Transverse colon (tissue), 4 donors: ENCODE data around the gene RNF44. TPM values are rescaled to one million over a fixed set of nuclear protein-coding genes. Genes with fewer than 3 reads are reported as not detected.
A peak's percentile ranks its signal among the peaks of the same experiment; 100 is the strongest.

Experiments
- DNase-seq: peaks from one replicate; pipeline ENCODE4 v3.0.0-alpha.2; 2019
- H3K27ac ChIP-seq, 4 donors: fragments of 200-600 bp; sonication (generic); 2 replicates each; pipeline ENCODE4 v1.5.1; 2016 to 2018; ENCODE audit warnings: inconsistent platforms in 4 of 4
- H3K27me3 ChIP-seq: fragments of 200-600 bp; sonication (generic); 2 replicates; pipeline ENCODE4 v1.5.1; 2017; ENCODE audit warnings: inconsistent platforms
- H3K36me3 ChIP-seq, 4 donors: fragments of 200-600 bp; sonication (generic); 2 replicates each; pipeline ENCODE4 v1.5.1; 2017 to 2019; ENCODE audit warnings: inconsistent platforms in 4 of 4
- H3K4me1 ChIP-seq, 4 donors: fragments of 200-600 bp; sonication (generic); 2 replicates each; pipeline ENCODE4 v1.5.1; 2017 to 2020; ENCODE audit warnings: inconsistent platforms in 4 of 4
- H3K4me3 ChIP-seq, 4 donors: fragments of 200-600 bp; sonication (generic); 1 replicate in 1 of 4; 2 replicates in 3 of 4; pipeline versions ENCODE4 v1.5.1 to v1.6.1; 2017 to 2019; ENCODE audit warnings: inconsistent platforms in 4 of 4
- H3K9me3 ChIP-seq, 2 donors: fragments of 200-600 bp; sonication (generic); 2 replicates each; pipeline ENCODE4 v1.5.1; 2017 to 2019; ENCODE audit warnings: inconsistent platforms in 2 of 2
- CTCF ChIP-seq, 5 experiments: fragments of 200-600 bp in 3 of 5; fragments of 450-650 bp in 2 of 5; sonication (generic) in 3 of 5; IDR thresholded peaks; 1 replicate in 2 of 5; 2 replicates in 3 of 5; pipeline ENCODE4 v1.5.1; 2016 to 2017; ENCODE audit warnings: antibody characterized with exemption in 5 of 5, inconsistent platforms in 3 of 5, mild to moderate bottlenecking in 2 of 5, moderate library complexity in 1 of 5
- EP300 ChIP-seq: sonication (generic); formaldehyde crosslinking; IDR thresholded peaks from one replicate; pipeline ENCODE4 v1.6.1; 2017; ENCODE audit warnings: antibody characterized with exemption, low read depth
- POLR2A ChIP-seq: fragments of 450-650 bp; IDR thresholded peaks from one replicate; pipeline ENCODE4 v1.6.1; 2016; ENCODE audit warnings: antibody characterized with exemption, mild to moderate bottlenecking, moderate library complexity
- POLR2AphosphoS5 ChIP-seq, 3 donors: sonication (generic); formaldehyde crosslinking; IDR thresholded peaks; one replicate each; pipeline ENCODE4 v1.6.1; 2016; ENCODE audit warnings: antibody characterized with exemption in 3 of 3
- WGBS, 2 donors: methylation state at CpG; one replicate each; pipeline ENCODE4 v1.1.5; 2018; ENCODE audit warnings: low coverage in 1 of 2; 5-methylcytosine and 5-hydroxymethylcytosine counted together
- in situ Hi-C, 4 donors: fragments of 200-750 bp; cut with MboI; loops; one replicate each; pipeline versions ENCODE4 v1.15.0 to v1.15.1; 2017; ENCODE audit warnings: low sequenced_read_pairs in 3 of 4, low pct_ligation_motif_present in 1 of 4, low pct_unique_long_range_greater_than_20kb in 1 of 4
- intact Hi-C: fragments of 100-400 bp; cut with DNase I; formaldehyde crosslinking; loops from one replicate; pipeline ENCODE4 v1.15.1; 2023; ENCODE audit warnings: low total_unique reads
- total RNA-seq, 4 donors: library from RNA; depleted of rRNA; stranded (reverse); fragments of >200 nt; gene quantifications; one replicate each; pipeline ENCODE4 v1.1.0, GENCODE V29; 2016

RNF44 gene
- total RNA-seq, 4 donors from 2014 or later, result 43.8 to 65.6 (median 54.8) TPM

GRCh38 chr5:176578391-176578808, 41.2 kb upstream of the RNF44 start:
- in situ Hi-C loops, result loop anchor here in 2 of 4 donors (10.0 to 25.0 kb wide), 2 partner anchors 164 to 166 kb away; partner anchors contain the start of gene CLTB (in 2 of the 2)
- Histone ChIP-seq H3K27me3 (no peaks in the 10 kb centered on the region), H3K4me1 (no peaks in the 10 kb centered on the region), H3K9me3 (no peaks in the 10 kb centered on the region), H3K4me3 (no peak overlapping the region), H3K36me3 (no peaks in the 10 kb centered on the region), H3K27ac (no peak overlapping the region)
- 35% methylated on average over 15 of the region's 15 CpGs; no CpG with 5 or more reads in 1 of the 2 donors for WGBS, 2 donors
- peak; percentile 80 for DNase-seq
- TF ChIP-seq CTCF (IDR thresholded peaks at IDR 0.05) (peak; percentile 36 to 78 (median 54)), POLR2AphosphoS5 (IDR thresholded peaks at IDR 0.05) (no peak), POLR2A (no peak), EP300 (no peak)
- intact Hi-C loops, result no loop called here

- no peaks in the 10 kb centered on the region for H3K4me1 ChIP-seq
- intact Hi-C loops (no loop called here), in situ Hi-C loops (loop anchor here in 2 of 4 donors (10.0 to 25.0 kb wide), 2 partner anchors 163 to 165 kb away; partner anchors contain the start of gene CLTB (in 2 of the 2))
- DNase-seq, result no peak
- TF ChIP-seq POLR2A (no peak), CTCF (IDR thresholded peaks at IDR 0.05) (no peak), POLR2AphosphoS5 (IDR thresholded peaks at IDR 0.05) (no peak), EP300 (no peak)
- H3K9me3 ChIP-seq, result no peaks in the 10 kb centered on the region
- no peaks in the 10 kb centered on the region for H3K36me3 ChIP-seq
- 80 to 100% methylated on average over 1 to 36 of the region's 36 CpGs for WGBS, 2 donors
- no peak overlapping the region for H3K27ac ChIP-seq
- H3K4me3 ChIP-seq, result no peak overlapping the region
- H3K27me3 ChIP-seq, result no peaks in the 10 kb centered on the region
Observed at GRCh38 chr5:176577312-176578176, 40.3 kb upstream of the RNF44 start.

GRCh38 chr5:176575488-176576422, 38.6 kb upstream of the RNF44 start:
- intact Hi-C loops (no loop called here), in situ Hi-C loops (loop anchor here in 2 of 4 donors (10.0 to 25.0 kb wide), 2 partner anchors 161 to 163 kb away; partner anchors contain the start of gene CLTB (in 2 of the 2))
- 74 to 95% methylated on average over 17 to 35 of the region's 37 CpGs for WGBS, 2 donors
- Histone ChIP-seq H3K27me3 (no peaks in the 10 kb centered on the region), H3K36me3 (no peaks in the 10 kb centered on the region), H3K27ac (no peak overlapping the region), H3K9me3 (no peaks in the 10 kb centered on the region), H3K4me1 (no peaks in the 10 kb centered on the region), H3K4me3 (no peak overlapping the region)
- DNase-seq, result no peak
- TF ChIP-seq POLR2AphosphoS5 (IDR thresholded peaks at IDR 0.05), result no peak
- TF ChIP-seq POLR2A, result no peak
- no peak for TF ChIP-seq EP300
- no peak for TF ChIP-seq CTCF (IDR thresholded peaks at IDR 0.05)
